RWPE1 (cell line): Measurements from ENCODE around the gene MEIOB.

Experiments used
- CTCF ChIA-PET: fragments of 350-600 bp; sonication (Branson Sonifier 250); formaldehyde crosslinking; extraction: SDS; loops from one replicate; lab custom pipeline; 2021; lab: Yijun Ruan, JAX
- POLR2A ChIA-PET: fragments of 400-600 bp; formaldehyde crosslinking; extraction: SDS; loops from one replicate; lab custom pipeline; 2020; ENCODE audit warnings: antibody characterized with exemption; ENCODE audit not compliant: low non-redundant PET; lab: Yijun Ruan, JAX
- DNase-seq: peaks from one replicate; pipeline ENCODE4 v3.0.0; 2012; ENCODE audit warnings: low spot score
- H3K27ac ChIP-seq: fragments of 450-650 bp; 2 replicates; pipeline ENCODE4 v1.5.1; 2017
- TF ChIP-seq, protein P1 (sequence below): fragments of 450-650 bp; conservative IDR thresholded peaks from 2 replicates; pipeline ENCODE4 v1.5.1; 2017; ENCODE audit warnings: low read depth, mild to moderate bottlenecking

Gene MEIOB

DNA sequence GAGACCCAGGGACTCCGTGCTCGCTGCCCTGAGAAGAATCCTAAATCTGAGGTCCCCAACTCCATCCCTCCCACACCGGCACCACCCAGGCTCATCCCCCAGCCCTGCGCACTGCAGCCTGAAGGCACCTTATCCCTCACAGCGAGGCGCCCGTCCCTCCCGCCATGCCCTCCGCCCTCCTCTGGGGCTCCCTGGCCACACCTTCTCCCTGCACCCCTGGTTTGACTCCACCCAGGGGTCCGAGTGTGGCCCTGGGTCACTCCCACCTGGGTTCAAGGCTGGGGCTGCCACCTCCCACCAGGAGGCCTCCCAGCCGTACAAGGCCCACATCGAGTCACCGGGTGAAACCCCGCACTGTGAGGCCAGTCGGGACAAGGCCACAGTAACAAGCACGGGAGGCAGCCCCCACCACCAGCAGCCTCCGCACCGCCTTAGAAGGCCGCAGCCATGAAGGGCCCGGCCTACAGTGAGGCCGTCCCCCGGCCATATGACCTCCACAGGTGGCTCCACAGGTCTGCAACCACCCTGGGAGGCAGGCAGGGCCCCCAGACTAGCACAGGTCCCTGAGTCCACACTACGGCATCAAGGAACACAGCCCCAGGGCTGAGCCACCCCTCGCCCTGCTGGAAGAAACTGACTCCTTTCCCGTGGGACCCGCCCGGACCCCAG lies 53.6 kb downstream of the MEIOB start:
- no peak overlapping the region for H3K27ac ChIP-seq
- CTCF ChIA-PET: no interaction called here

DNA sequence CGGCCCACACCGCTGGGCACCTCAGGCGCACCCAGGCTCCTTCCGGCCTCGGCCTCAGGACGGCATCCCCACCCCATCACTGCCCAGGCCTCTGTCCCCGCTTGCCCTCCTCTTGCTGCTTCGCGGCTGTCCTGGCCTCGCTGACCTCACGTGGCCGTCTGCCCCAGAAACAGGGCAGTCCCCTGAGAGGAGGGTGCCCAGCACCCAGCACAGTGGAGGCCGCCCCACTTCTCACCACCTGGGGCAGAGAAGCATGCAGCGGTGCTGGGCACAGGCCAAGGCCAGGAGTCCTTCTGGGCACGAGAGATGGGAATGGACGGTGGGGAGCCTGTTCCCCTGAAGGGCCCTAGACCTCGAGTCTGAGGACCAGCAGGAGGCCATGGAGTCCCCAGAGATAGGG lies 54.2 kb downstream of the MEIOB start:
- no peak overlapping the region for H3K27ac ChIP-seq
- CTCF ChIA-PET: no interaction called here
- TF ChIP-seq, protein P1, sequence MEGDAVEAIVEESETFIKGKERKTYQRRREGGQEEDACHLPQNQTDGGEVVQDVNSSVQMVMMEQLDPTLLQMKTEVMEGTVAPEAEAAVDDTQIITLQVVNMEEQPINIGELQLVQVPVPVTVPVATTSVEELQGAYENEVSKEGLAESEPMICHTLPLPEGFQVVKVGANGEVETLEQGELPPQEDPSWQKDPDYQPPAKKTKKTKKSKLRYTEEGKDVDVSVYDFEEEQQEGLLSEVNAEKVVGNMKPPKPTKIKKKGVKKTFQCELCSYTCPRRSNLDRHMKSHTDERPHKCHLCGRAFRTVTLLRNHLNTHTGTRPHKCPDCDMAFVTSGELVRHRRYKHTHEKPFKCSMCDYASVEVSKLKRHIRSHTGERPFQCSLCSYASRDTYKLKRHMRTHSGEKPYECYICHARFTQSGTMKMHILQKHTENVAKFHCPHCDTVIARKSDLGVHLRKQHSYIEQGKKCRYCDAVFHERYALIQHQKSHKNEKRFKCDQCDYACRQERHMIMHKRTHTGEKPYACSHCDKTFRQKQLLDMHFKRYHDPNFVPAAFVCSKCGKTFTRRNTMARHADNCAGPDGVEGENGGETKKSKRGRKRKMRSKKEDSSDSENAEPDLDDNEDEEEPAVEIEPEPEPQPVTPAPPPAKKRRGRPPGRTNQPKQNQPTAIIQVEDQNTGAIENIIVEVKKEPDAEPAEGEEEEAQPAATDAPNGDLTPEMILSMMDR: no peak
- POLR2A ChIA-PET: no interaction called here
- DNase-seq: no peak

More for the DNA sequence above, 53.6 kb downstream of the MEIOB start:
- TF ChIP-seq, protein P1: no peak
- POLR2A ChIA-PET: no interaction called here
- no peak for DNase-seq

DNA sequence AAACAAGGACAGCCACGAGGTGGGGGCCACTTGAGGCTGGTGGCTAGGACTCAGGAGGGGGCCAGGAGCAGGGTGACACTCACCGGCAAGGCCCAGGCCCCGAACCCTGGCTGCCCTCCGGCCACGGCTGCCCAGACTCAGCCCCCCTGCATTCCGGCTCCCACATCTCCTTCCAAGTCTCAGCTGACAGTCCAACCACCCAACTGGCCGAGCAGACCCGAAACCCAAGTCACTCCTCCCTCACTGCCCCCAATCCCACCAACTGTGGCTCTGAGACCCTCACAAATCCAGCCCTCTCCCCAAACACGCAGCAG lies 54.7 kb downstream of the MEIOB start:
- TF ChIP-seq, protein P1: no peak
- ChIA-PET POLR2A (no interaction called here), CTCF (no interaction called here)
- no peak for DNase-seq
- H3K27ac ChIP-seq: no peak overlapping the region

DNA sequence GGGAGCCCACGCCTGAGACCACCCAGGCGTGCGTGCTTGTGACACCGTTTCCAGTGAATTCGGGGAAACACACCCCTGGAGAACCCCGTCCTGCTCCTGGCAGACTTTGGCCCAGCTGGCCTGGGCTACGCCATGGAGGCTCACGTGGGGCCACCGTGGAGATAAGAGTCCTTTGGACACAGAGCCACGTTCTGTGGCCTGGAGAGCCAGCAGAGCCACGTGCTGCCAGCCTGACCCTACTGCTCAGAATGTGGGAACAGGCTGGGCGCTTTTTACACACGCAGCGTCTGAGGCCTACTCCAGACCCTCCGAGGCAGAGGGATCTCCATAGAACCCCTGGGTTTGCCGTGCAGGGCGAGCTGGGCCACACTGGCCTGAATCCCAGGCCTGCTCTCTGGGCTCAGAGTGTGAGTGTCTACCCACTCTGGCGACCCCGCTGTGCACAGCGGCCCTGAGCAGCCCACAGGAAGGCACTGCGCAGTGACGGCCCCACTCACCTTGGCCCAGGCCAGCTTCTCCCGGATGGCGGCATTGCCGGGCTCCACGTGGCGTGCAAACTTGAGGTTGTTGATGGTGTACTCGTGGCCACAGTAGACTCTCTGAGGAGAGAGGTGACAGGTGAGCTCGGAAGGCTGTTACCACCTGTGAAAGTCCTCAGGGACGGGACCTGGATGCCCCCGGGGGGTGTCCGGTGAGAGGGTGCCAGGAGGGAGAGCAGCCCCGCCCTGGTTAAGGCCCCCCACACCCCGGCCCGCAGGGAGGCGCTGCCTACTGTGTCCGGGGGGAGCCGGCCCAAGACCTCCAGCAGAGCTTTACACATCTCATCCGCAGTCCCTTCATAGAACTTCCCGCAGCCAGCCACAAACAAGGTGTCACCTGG lies 55.3 kb downstream of the MEIOB start:
- ChIA-PET CTCF (no interaction called here), POLR2A (interaction anchor here (0.5 kb wide), 1 partner anchor 26 kb away, joined by 4 read pairs; no protein-coding TSS in a partner anchor)
- DNase-seq: no peak
- TF ChIP-seq, protein P1: no peak
- H3K27ac ChIP-seq: no peak overlapping the region

DNA sequence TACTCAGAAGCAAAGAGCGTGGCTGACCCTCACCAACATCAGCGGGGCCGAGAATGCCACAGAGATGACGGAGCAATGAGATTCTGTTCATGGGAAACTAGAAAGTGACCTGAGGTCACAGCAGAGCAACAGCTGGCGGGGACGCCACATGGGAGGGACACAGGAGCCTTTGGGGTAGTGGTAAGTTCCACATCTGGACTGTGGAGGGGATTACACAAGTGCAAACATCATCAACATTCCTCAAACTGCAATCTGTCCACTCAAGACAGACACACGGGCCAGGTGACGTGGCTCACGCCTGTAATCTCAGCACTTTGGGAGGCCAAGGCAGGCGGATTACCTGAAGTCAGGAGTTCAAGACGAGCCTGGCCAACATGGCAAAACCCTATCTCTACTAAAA lies 56.5 kb downstream of the MEIOB start:
- TF ChIP-seq, protein P1: no peak
- POLR2A ChIA-PET: interaction anchor here (0.6 kb wide), 1 partner anchor 39 kb away, joined by 5 read pairs; no protein-coding TSS in a partner anchor
- CTCF ChIA-PET: interaction anchor here (0.7 kb wide), 1 partner anchor 270 kb away, joined by 4 read pairs; no protein-coding TSS in a partner anchor
- no peak for DNase-seq
- H3K27ac ChIP-seq: peak overlapping the region; percentile 24; the same call in 1 of the 2 replicates

DNA sequence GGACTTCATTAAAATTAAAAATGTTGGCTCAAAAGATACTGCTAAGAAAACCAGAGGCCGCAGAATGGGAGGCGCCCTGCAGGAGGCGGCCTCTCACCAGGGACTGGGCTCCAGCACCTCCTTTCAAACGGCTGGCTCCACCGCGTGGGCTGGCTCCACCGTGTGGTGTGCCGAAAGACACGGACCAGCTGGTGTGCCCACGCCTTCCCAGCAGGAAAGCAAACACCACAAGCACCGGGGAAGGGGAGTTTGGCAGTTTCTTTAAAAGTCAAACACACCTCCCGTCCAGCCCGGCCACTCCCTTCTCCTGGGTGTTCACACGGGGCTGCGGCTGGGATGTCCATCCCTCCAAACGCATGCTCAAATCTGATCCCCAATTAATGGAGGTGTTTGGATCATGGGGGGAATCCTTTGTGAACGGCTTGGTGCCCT lies 59.2 kb downstream of the MEIOB start:
- H3K27ac ChIP-seq: peak overlapping the region; percentile 50
- POLR2A ChIA-PET: no interaction called here
- TF ChIP-seq, protein P1: peak; percentile 70
- CTCF ChIA-PET: interaction anchor here (0.6 kb wide), 3 partner anchors 61 to 449 kb away, joined by 3 to 4 read pairs (median 4); no protein-coding TSS in a partner anchor
- DNase-seq: peak; percentile 29
